GM06990 (cell line): ENCODE measurements around the gene ZFPL1.

Experiments
- DNase-seq: peaks from one replicate; pipeline ENCODE4 v3.0.0-alpha.2; 2011; ENCODE audit not compliant: insufficient read length; ENCODE audit errors: extremely low read depth
- H3K27me3 ChIP-seq: replicated peaks from 2 replicates; pipeline ENCODE4 v1.6.0; 2011; ENCODE audit warnings: low read length; ENCODE audit not compliant: control insufficient read depth, insufficient read depth
- H3K36me3 ChIP-seq: 2 replicates; pipeline ENCODE4 v1.5.1; 2011; ENCODE audit warnings: low read length; ENCODE audit not compliant: control insufficient read depth, insufficient read depth
- H3K4me3 ChIP-seq: replicated peaks from 2 replicates; pipeline ENCODE4 v1.5.1; 2011; ENCODE audit warnings: low read depth, mild to moderate bottlenecking, control low read depth, low read length
- CTCF ChIP-seq: IDR thresholded peaks from 2 replicates; pipeline ENCODE4 v1.5.1; 2011; ENCODE audit warnings: low read length, control low read depth, mild to moderate bottlenecking, inconsistent platforms; ENCODE audit not compliant: insufficient read depth, poor library complexity, severe bottlenecking

The ZFPL1 gene

GRCh38 chr11:65132238-65132987 lies 48.4 kb downstream of the ZFPL1 start:
- Histone ChIP-seq H3K4me3 (peak overlapping the region; percentile 97), H3K36me3 (peaks cover 43% of the 10 kb centered on the region), H3K27me3 (no peaks in the 10 kb centered on the region)
- peak; percentile 70 for DNase-seq
- TF ChIP-seq CTCF: no peak

- peaks cover 36% of the 10 kb centered on the region for H3K36me3 ChIP-seq
- peak; percentile 66 for DNase-seq
- H3K27me3 ChIP-seq: no peaks in the 10 kb centered on the region
- H3K4me3 ChIP-seq: peak overlapping the region; percentile 97
- TF ChIP-seq CTCF: no peak
Observed at GRCh38 chr11:65132988-65133700, 49.1 kb downstream of the ZFPL1 start.

- no peak for TF ChIP-seq CTCF
- Histone ChIP-seq H3K4me3 (peak overlapping the region; percentile 97), H3K27me3 (no peaks in the 10 kb centered on the region), H3K36me3 (peaks cover 32% of the 10 kb centered on the region)
- no peak for DNase-seq
Observed at GRCh38 chr11:65133724-65134123, 49.7 kb downstream of the ZFPL1 start.

- Histone ChIP-seq H3K27me3 (no peaks in the 10 kb centered on the region), H3K36me3 (peaks cover 27% of the 10 kb centered on the region), H3K4me3 (peak within 1 kb of the TSS; percentile 97)
- peak; percentile 95 for DNase-seq
- no peak for TF ChIP-seq CTCF
Observed at GRCh38 chr11:65134240-65134951, 50.4 kb downstream of the ZFPL1 start, which contains the start of gene SYVN1. Gene SYVN1 (minus strand): TSS chr11:65134519. CDS start chr11:65133601, 918 bp downstream.

GRCh38 chr11:65134952-65135632 lies 51.1 kb downstream of the ZFPL1 start:
- no peak for TF ChIP-seq CTCF
- peak overlapping the region; percentile 97 for H3K4me3 ChIP-seq
- peaks cover 20% of the 10 kb centered on the region for H3K36me3 ChIP-seq
- no peak for DNase-seq
- no peaks in the 10 kb centered on the region for H3K27me3 ChIP-seq
